ENCODE results near the gene XPO6. TPM values are rescaled to one million over a fixed set of nuclear protein-coding genes. Genes with fewer than 3 reads are reported as not detected.

Gene XPO6
- total RNA-seq, 1 experiment from 2014 or later: 112 TPM

DNA sequence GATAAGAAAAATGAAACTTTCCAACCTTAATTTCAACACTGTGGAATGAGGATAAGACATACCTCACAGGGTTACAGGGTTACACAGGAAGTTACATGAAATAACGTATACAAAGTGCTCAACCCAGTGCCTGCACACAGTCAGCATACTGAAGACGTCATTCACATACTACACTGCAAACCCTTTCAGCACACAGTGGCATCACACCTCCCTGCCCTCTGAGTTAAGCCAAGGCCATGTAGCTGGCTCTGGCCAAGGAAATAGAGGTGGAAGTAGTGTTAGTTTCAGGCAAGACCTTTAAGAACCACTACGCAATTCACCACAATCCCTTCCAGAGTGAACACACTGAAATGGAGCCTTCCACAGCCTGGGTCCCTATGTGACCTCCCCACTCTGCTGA lies 101.7 kb downstream of the XPO6 start:
- peaks cover 6% of the 10 kb centered on the region for H3K36me3 ChIP-seq (ENCODE audit: control insufficient read depth, insufficient read depth, low read length)
- ChIA-PET POLR2A (no interaction called here), CTCF (no interaction called here)
- no peaks in the 10 kb centered on the region for H3K27me3 Mint-ChIP-seq (ENCODE audit: insufficient read depth, unreplicated experiment)
- no peaks in the 10 kb centered on the region for H3K9me3 Mint-ChIP-seq (ENCODE audit: unreplicated experiment)
- peaks cover 47% of the 10 kb centered on the region for H3K36me3 Mint-ChIP-seq (ENCODE audit: insufficient read depth, unreplicated experiment)
- TF ChIP-seq, protein P1, sequence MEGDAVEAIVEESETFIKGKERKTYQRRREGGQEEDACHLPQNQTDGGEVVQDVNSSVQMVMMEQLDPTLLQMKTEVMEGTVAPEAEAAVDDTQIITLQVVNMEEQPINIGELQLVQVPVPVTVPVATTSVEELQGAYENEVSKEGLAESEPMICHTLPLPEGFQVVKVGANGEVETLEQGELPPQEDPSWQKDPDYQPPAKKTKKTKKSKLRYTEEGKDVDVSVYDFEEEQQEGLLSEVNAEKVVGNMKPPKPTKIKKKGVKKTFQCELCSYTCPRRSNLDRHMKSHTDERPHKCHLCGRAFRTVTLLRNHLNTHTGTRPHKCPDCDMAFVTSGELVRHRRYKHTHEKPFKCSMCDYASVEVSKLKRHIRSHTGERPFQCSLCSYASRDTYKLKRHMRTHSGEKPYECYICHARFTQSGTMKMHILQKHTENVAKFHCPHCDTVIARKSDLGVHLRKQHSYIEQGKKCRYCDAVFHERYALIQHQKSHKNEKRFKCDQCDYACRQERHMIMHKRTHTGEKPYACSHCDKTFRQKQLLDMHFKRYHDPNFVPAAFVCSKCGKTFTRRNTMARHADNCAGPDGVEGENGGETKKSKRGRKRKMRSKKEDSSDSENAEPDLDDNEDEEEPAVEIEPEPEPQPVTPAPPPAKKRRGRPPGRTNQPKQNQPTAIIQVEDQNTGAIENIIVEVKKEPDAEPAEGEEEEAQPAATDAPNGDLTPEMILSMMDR (IDR thresholded peaks at IDR 0.05; ENCODE audit: insufficient read depth in 1 of 2, low read depth in 1 of 2, low read length in 1 of 2, severe bottlenecking in 1 of 2, unreplicated experiment in 1 of 2): no peak
- H3K4me1 Mint-ChIP-seq (ENCODE audit: low read depth, unreplicated experiment): no peaks in the 10 kb centered on the region
- H3K4me3 Mint-ChIP-seq (ENCODE audit: unreplicated experiment): no peak overlapping the region
- BruUV-seq (replicated peaks): no TSS peak
- no peak overlapping the region for H3K27ac Mint-ChIP-seq (ENCODE audit: unreplicated experiment)
- no peaks in the 10 kb centered on the region for H3K9me3 ChIP-seq
- no peaks in the 10 kb centered on the region for H3K27me3 ChIP-seq (replicated peaks; ENCODE audit: control insufficient read depth, insufficient read depth, low read length)
- no peaks in the 10 kb centered on the region for H3K4me1 ChIP-seq
- intact Hi-C loops (cut with micrococcal nuclease; ENCODE audit: unreplicated experiment): no loop called here
- no peak overlapping the region for H3K4me3 ChIP-seq (ENCODE audit: low read depth, low read length)
- DNase-seq: no peak

- CTCF ChIA-PET: no interaction called here
- BruUV-seq (replicated peaks): no TSS peak
- Histone ChIP-seq H3K36me3 (ENCODE audit: control insufficient read depth, insufficient read depth, low read length) (peaks cover 8% of the 10 kb centered on the region), H3K27me3 (replicated peaks; ENCODE audit: control insufficient read depth, insufficient read depth, low read length) (no peaks in the 10 kb centered on the region), H3K4me3 (ENCODE audit: low read depth, low read length) (no peak overlapping the region), H3K9me3 (no peaks in the 10 kb centered on the region), H3K4me1 (no peaks in the 10 kb centered on the region)
- no peaks in the 10 kb centered on the region for H3K4me1 Mint-ChIP-seq (ENCODE audit: low read depth, unreplicated experiment)
- H3K27me3 Mint-ChIP-seq (ENCODE audit: insufficient read depth, unreplicated experiment): no peaks in the 10 kb centered on the region
- no peaks in the 10 kb centered on the region for H3K9me3 Mint-ChIP-seq (ENCODE audit: unreplicated experiment)
- no peak overlapping the region for H3K27ac Mint-ChIP-seq (ENCODE audit: unreplicated experiment)
- DNase-seq: no peak
- TF ChIP-seq, protein P1 (IDR thresholded peaks at IDR 0.05; ENCODE audit: insufficient read depth in 1 of 2, low read depth in 1 of 2, low read length in 1 of 2, severe bottlenecking in 1 of 2, unreplicated experiment in 1 of 2): no peak
- intact Hi-C loops (cut with micrococcal nuclease; ENCODE audit: unreplicated experiment): no loop called here
- H3K36me3 Mint-ChIP-seq (ENCODE audit: insufficient read depth, unreplicated experiment): peaks cover 39% of the 10 kb centered on the region
- no peak overlapping the region for H3K4me3 Mint-ChIP-seq (ENCODE audit: unreplicated experiment)
- POLR2A ChIA-PET: no interaction called here
Measured at GRCh38 chr16:28108590-28109247, 103.0 kb downstream of the XPO6 start.

GRCh38 chr16:28107232-28107631 lies 104.5 kb downstream of the XPO6 start:
- H3K4me3 ChIP-seq (ENCODE audit: low read depth, low read length): no peak overlapping the region
- Mint-ChIP-seq H3K27ac (ENCODE audit: unreplicated experiment) (no peak overlapping the region), H3K4me1 (ENCODE audit: low read depth, unreplicated experiment) (no peaks in the 10 kb centered on the region), H3K4me3 (ENCODE audit: unreplicated experiment) (no peak overlapping the region), H3K27me3 (ENCODE audit: insufficient read depth, unreplicated experiment) (no peaks in the 10 kb centered on the region), H3K36me3 (ENCODE audit: insufficient read depth, unreplicated experiment) (peaks cover 45% of the 10 kb centered on the region), H3K9me3 (ENCODE audit: unreplicated experiment) (no peaks in the 10 kb centered on the region)
- POLR2A ChIA-PET: no interaction called here
- peaks cover 5% of the 10 kb centered on the region for H3K36me3 ChIP-seq (ENCODE audit: control insufficient read depth, insufficient read depth, low read length)
- CTCF ChIA-PET: no interaction called here
- intact Hi-C loops (cut with micrococcal nuclease; ENCODE audit: unreplicated experiment): no loop called here
- H3K27me3 ChIP-seq (replicated peaks; ENCODE audit: control insufficient read depth, insufficient read depth, low read length): no peaks in the 10 kb centered on the region
- BruUV-seq (replicated peaks): no TSS peak
- TF ChIP-seq, protein P1 (IDR thresholded peaks at IDR 0.05; ENCODE audit: insufficient read depth in 1 of 2, low read depth in 1 of 2, low read length in 1 of 2, severe bottlenecking in 1 of 2, unreplicated experiment in 1 of 2): no peak
- H3K9me3 ChIP-seq: no peaks in the 10 kb centered on the region
- no peak for DNase-seq
- no peaks in the 10 kb centered on the region for H3K4me1 ChIP-seq

Measured in Caco-2 (cell line).